ENCODE measurements around the gene NPBWR2. TPM values are rescaled to one million over a fixed set of nuclear protein-coding genes. Genes with fewer than 3 reads are reported as not detected.
A peak's percentile ranks its signal among the peaks of the same experiment; 100 is the strongest.

NPBWR2 gene
- total RNA-seq, 2 experiments from 2014 or later = not detected

GRCh38 chr20:64080013-64080812, 27.2 kb downstream of the NPBWR2 start, which contains the start of gene OPRL1:
Gene OPRL1, plus strand, starts transcription at chr20:64080082. Its CDS starts 12,639 bp downstream, at chr20:64092721.
- peaks cover 22% of the 10 kb centered on the region for H3K36me3 Mint-ChIP-seq (ENCODE audit: low read depth)
- peaks cover 49% of the 10 kb centered on the region for H3K4me1 Mint-ChIP-seq
- DNase-seq = no peak
- peak within 1 kb of the TSS; percentile 90 for H3K4me3 Mint-ChIP-seq
- H3K27me3 Mint-ChIP-seq = peaks cover 16% of the 10 kb centered on the region
- H3K27ac Mint-ChIP-seq = peak within 1 kb of the TSS; percentile 83
- H3K9me3 Mint-ChIP-seq = no peaks in the 10 kb centered on the region
- POLR2A ChIA-PET = interaction anchor here (0.6 kb wide), 1 partner anchor 41 kb away, joined by 3 read pairs; no protein-coding TSS in a partner anchor
- CTCF ChIA-PET = interaction anchor here (0.9 to 5.1 kb wide), 3 partner anchors 11 to 41 kb away, joined by 4 to 30 read pairs (median 10); no protein-coding TSS in a partner anchor

GRCh38 chr20:64079273-64080012, 27.9 kb downstream of the NPBWR2 start, which contains the start of gene RGS19:
Gene RGS19, minus strand, starts transcription at chr20:64079518. Its CDS starts 2,632 bp downstream, at chr20:64076886.
- POLR2A ChIA-PET = interaction anchor here (0.6 kb wide), 1 partner anchor 40 kb away, joined by 3 read pairs; no protein-coding TSS in a partner anchor
- H3K27me3 Mint-ChIP-seq = peaks cover 12% of the 10 kb centered on the region
- peak within 1 kb of the TSS; percentile 90 for H3K4me3 Mint-ChIP-seq
- peaks cover 26% of the 10 kb centered on the region for H3K36me3 Mint-ChIP-seq (ENCODE audit: low read depth)
- H3K4me1 Mint-ChIP-seq = peaks cover 50% of the 10 kb centered on the region
- CTCF ChIA-PET = interaction anchor here (0.8 to 5.1 kb wide), 7 partner anchors 10 to 542 kb away, joined by 3 to 30 read pairs (median 5); no protein-coding TSS in a partner anchor
- DNase-seq = peak; percentile 81
- H3K9me3 Mint-ChIP-seq = no peaks in the 10 kb centered on the region
- peak within 1 kb of the TSS; percentile 83 for H3K27ac Mint-ChIP-seq

- H3K27me3 Mint-ChIP-seq = peaks cover 9% of the 10 kb centered on the region
Measured at GRCh38 chr20:64078934-64079272, 28.5 kb downstream of the NPBWR2 start.

GRCh38 chr20:64077876-64078551, 29.4 kb downstream of the NPBWR2 start:
- Mint-ChIP-seq H3K27ac (peak overlapping the region; percentile 83), H3K27me3 (peaks cover 6% of the 10 kb centered on the region), H3K4me3 (peak overlapping the region; percentile 90), H3K4me1 (peaks cover 50% of the 10 kb centered on the region), H3K36me3 (ENCODE audit: low read depth) (peaks cover 34% of the 10 kb centered on the region), H3K9me3 (no peaks in the 10 kb centered on the region)
- peak; percentile 77 for DNase-seq
- POLR2A ChIA-PET = no interaction called here
- CTCF ChIA-PET = interaction anchor here (0.9 to 5.1 kb wide), 6 partner anchors 12 to 208 kb away, joined by 3 to 30 read pairs (median 6); no protein-coding TSS in a partner anchor

More at GRCh38 chr20:64078934-64079272, 28.5 kb downstream of the NPBWR2 start:
- Mint-ChIP-seq H3K27ac (peak overlapping the region; percentile 83), H3K4me3 (peak overlapping the region; percentile 90), H3K36me3 (ENCODE audit: low read depth) (peaks cover 31% of the 10 kb centered on the region), H3K9me3 (no peaks in the 10 kb centered on the region), H3K4me1 (peaks cover 50% of the 10 kb centered on the region)
- ChIA-PET POLR2A (no interaction called here), CTCF (interaction anchor here (0.8 to 5.1 kb wide), 6 partner anchors 10 to 541 kb away, joined by 3 to 30 read pairs (median 8); no protein-coding TSS in a partner anchor)
- no peak for DNase-seq

GRCh38 chr20:64077541-64077875, 29.9 kb downstream of the NPBWR2 start:
- Mint-ChIP-seq H3K4me3 (peak overlapping the region; percentile 90), H3K9me3 (no peaks in the 10 kb centered on the region), H3K36me3 (ENCODE audit: low read depth) (peaks cover 35% of the 10 kb centered on the region), H3K27ac (peak overlapping the region; percentile 83), H3K27me3 (peaks cover 6% of the 10 kb centered on the region), H3K4me1 (peaks cover 48% of the 10 kb centered on the region)
- ChIA-PET POLR2A (no interaction called here), CTCF (interaction anchor here (0.9 to 5.1 kb wide), 7 partner anchors 10 to 208 kb away, joined by 3 to 30 read pairs (median 5); no protein-coding TSS in a partner anchor)
- DNase-seq = no peak

- ChIA-PET CTCF (interaction anchor here (0.6 to 5.1 kb wide), 6 partner anchors 8 to 122 kb away, joined by 3 to 30 read pairs (median 4); no protein-coding TSS in a partner anchor), POLR2A (no interaction called here)
- H3K4me3 Mint-ChIP-seq = peak overlapping the region; percentile 90
- no peaks in the 10 kb centered on the region for H3K9me3 Mint-ChIP-seq
- peak; percentile 55 for DNase-seq
- H3K4me1 Mint-ChIP-seq = peaks cover 48% of the 10 kb centered on the region
- peaks cover 5% of the 10 kb centered on the region for H3K27me3 Mint-ChIP-seq
- H3K27ac Mint-ChIP-seq = peak overlapping the region; percentile 82
- peaks cover 39% of the 10 kb centered on the region for H3K36me3 Mint-ChIP-seq (ENCODE audit: low read depth)
Measured at GRCh38 chr20:64077094-64077493, 30.3 kb downstream of the NPBWR2 start.

GRCh38 chr20:64076061-64076997, 31.0 kb downstream of the NPBWR2 start:
- peak overlapping the region; percentile 90 for H3K4me3 Mint-ChIP-seq
- peaks cover 42% of the 10 kb centered on the region for H3K4me1 Mint-ChIP-seq
- ChIA-PET POLR2A (no interaction called here), CTCF (interaction anchor here (0.6 to 5.1 kb wide), 7 partner anchors 9 to 121 kb away, joined by 3 to 30 read pairs (median 4); no protein-coding TSS in a partner anchor)
- peaks cover 44% of the 10 kb centered on the region for H3K36me3 Mint-ChIP-seq (ENCODE audit: low read depth)
- peak overlapping the region; percentile 31 for H3K27ac Mint-ChIP-seq
- H3K27me3 Mint-ChIP-seq = no peaks in the 10 kb centered on the region
- H3K9me3 Mint-ChIP-seq = no peaks in the 10 kb centered on the region
- DNase-seq = no peak

- peaks cover 38% of the 10 kb centered on the region for H3K4me1 Mint-ChIP-seq
- ChIA-PET POLR2A (no interaction called here), CTCF (interaction anchor here (0.6 to 5.1 kb wide), 5 partner anchors 8 to 109 kb away, joined by 3 to 30 read pairs (median 3); no protein-coding TSS in a partner anchor)
- H3K36me3 Mint-ChIP-seq (ENCODE audit: low read depth) = peaks cover 44% of the 10 kb centered on the region
- peak overlapping the region; percentile 63 for H3K4me3 Mint-ChIP-seq
- H3K27me3 Mint-ChIP-seq = no peaks in the 10 kb centered on the region
- peak overlapping the region; percentile 73 for H3K27ac Mint-ChIP-seq
- no peaks in the 10 kb centered on the region for H3K9me3 Mint-ChIP-seq
- no peak for DNase-seq
Measured at GRCh38 chr20:64075556-64075955, 31.8 kb downstream of the NPBWR2 start.

GRCh38 chr20:64074963-64075362, 32.4 kb downstream of the NPBWR2 start:
- ChIA-PET CTCF (interaction anchor here (1.1 to 1.6 kb wide), 2 partner anchors 8 to 36 kb away, joined by 3 to 4 read pairs; no protein-coding TSS in a partner anchor), POLR2A (no interaction called here)
- peaks cover 44% of the 10 kb centered on the region for H3K36me3 Mint-ChIP-seq (ENCODE audit: low read depth)

GRCh38 chr20:64074184-64074789, 33.1 kb downstream of the NPBWR2 start:
- ChIA-PET CTCF (interaction anchor here (0.6 to 1.6 kb wide), 4 partner anchors 7 to 182 kb away, joined by 3 to 4 read pairs (median 4); no protein-coding TSS in a partner anchor), POLR2A (no interaction called here)
- Mint-ChIP-seq H3K9me3 (no peaks in the 10 kb centered on the region), H3K27me3 (no peaks in the 10 kb centered on the region), H3K4me1 (peaks cover 35% of the 10 kb centered on the region), H3K27ac (no peak overlapping the region), H3K4me3 (no peak overlapping the region), H3K36me3 (ENCODE audit: low read depth) (peaks cover 44% of the 10 kb centered on the region)
- DNase-seq = no peak

More at GRCh38 chr20:64074963-64075362, 32.4 kb downstream of the NPBWR2 start:
- peaks cover 33% of the 10 kb centered on the region for H3K4me1 Mint-ChIP-seq
- no peak overlapping the region for H3K27ac Mint-ChIP-seq
- H3K9me3 Mint-ChIP-seq = no peaks in the 10 kb centered on the region
- DNase-seq = no peak
- no peaks in the 10 kb centered on the region for H3K27me3 Mint-ChIP-seq
- H3K4me3 Mint-ChIP-seq = no peak overlapping the region

All from activated CD4-positive, alpha-beta T cell treated with anti-CD3 and anti-CD28 coated beads, Interleukin-2, amount 10 ng/mL, durations not matched to agents 7 days and 5 days (primary cell).